ENCODE measurements around the gene ZNF700.

DNA sequence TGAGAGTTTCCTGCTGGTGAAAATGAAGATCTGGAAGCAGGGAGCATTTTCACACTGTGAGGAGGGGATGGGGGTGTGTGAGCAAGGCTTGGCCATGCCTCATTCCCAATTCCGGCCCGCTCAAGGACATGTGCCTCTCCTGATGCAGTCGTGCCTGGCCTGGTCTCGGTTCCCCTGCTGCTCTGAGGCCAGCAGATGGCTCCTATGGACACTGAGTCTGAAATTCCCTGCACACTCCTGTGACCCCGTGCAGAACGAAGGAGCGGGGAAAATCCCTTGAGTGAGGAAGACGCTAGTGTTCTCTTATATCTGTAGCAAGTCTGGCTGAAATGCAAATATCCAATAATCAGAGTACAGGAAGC is 39.6 kb downstream of the ZNF700 start:
- TF ChIP-seq, protein P1, sequence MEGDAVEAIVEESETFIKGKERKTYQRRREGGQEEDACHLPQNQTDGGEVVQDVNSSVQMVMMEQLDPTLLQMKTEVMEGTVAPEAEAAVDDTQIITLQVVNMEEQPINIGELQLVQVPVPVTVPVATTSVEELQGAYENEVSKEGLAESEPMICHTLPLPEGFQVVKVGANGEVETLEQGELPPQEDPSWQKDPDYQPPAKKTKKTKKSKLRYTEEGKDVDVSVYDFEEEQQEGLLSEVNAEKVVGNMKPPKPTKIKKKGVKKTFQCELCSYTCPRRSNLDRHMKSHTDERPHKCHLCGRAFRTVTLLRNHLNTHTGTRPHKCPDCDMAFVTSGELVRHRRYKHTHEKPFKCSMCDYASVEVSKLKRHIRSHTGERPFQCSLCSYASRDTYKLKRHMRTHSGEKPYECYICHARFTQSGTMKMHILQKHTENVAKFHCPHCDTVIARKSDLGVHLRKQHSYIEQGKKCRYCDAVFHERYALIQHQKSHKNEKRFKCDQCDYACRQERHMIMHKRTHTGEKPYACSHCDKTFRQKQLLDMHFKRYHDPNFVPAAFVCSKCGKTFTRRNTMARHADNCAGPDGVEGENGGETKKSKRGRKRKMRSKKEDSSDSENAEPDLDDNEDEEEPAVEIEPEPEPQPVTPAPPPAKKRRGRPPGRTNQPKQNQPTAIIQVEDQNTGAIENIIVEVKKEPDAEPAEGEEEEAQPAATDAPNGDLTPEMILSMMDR (IDR thresholded peaks at IDR 0.05): no peak
- no peak for TF ChIP-seq POLR2A (IDR thresholded peaks at IDR 0.05)
